HFFc6 (cell line): ENCODE data around the gene KCNQ1. TPM values are rescaled to one million over a fixed set of nuclear protein-coding genes. Genes with fewer than 3 reads are reported as not detected.

ENCODE experiments used
- DNase-seq: peaks from one replicate; pipeline ENCODE4 v3.0.0-alpha.2; 2018
- H3K27ac Mint-ChIP-seq: 2 replicates; pipeline ENCODE4 v1.8.0; 2020; ENCODE audit warnings: mild to moderate bottlenecking, mixed read lengths
- H3K27me3 Mint-ChIP-seq: 2 replicates; pipeline ENCODE4 v1.8.0; 2021; ENCODE audit warnings: mild to moderate bottlenecking, moderate library complexity, mixed read lengths; ENCODE audit not compliant: insufficient read depth
- H3K36me3 Mint-ChIP-seq: 2 replicates; pipeline ENCODE4 v1.8.0; 2021; ENCODE audit warnings: low read depth, mixed read lengths
- H3K4me1 Mint-ChIP-seq: 2 replicates; pipeline ENCODE4 v1.8.0; 2020; ENCODE audit warnings: low read depth, mixed read lengths
- H3K4me3 Mint-ChIP-seq: 2 replicates; pipeline ENCODE4 v1.8.0; 2020; ENCODE audit warnings: mild to moderate bottlenecking, moderate library complexity, mixed read lengths
- H3K9me3 Mint-ChIP-seq: 2 replicates; pipeline ENCODE4 v1.8.0; 2020; ENCODE audit warnings: mild to moderate bottlenecking, mixed read lengths
- CTCF ChIP-seq: fragments of 200-600 bp; sonication (generic); IDR thresholded peaks from 2 replicates; pipeline ENCODE4 v1.5.0; 2021; ENCODE audit warnings: antibody characterized with exemption, mild to moderate bottlenecking
- total RNA-seq, 6 experiments: library from RNA; stranded (reverse); fragmentation: NEBNext Ultra II Directional; extraction: Animal tissue kit (Norgen Biotek cat#: 25700); gene quantifications; 2 replicates in 1 of 6; 3 replicates in 5 of 6; pipeline ENCODE4 v1.2.3, GENCODE V29; 2021

KCNQ1 gene
- total RNA-seq, 6 experiments from 2014 or later: not detected

GRCh38 chr11:2434506-2435255 lies 10.1 kb upstream of the KCNQ1 start:
- no peak overlapping the region for H3K4me3 Mint-ChIP-seq
- H3K36me3 Mint-ChIP-seq: no peaks in the 10 kb centered on the region
- H3K9me3 Mint-ChIP-seq: no peaks in the 10 kb centered on the region
- no peak overlapping the region for H3K27ac Mint-ChIP-seq
- peaks cover 7% of the 10 kb centered on the region for H3K27me3 Mint-ChIP-seq
- DNase-seq: no peak
- no peaks in the 10 kb centered on the region for H3K4me1 Mint-ChIP-seq
- TF ChIP-seq CTCF: no peak

- Mint-ChIP-seq H3K27ac (no peak overlapping the region), H3K4me1 (no peaks in the 10 kb centered on the region), H3K4me3 (no peak overlapping the region), H3K36me3 (no peaks in the 10 kb centered on the region), H3K9me3 (no peaks in the 10 kb centered on the region), H3K27me3 (peaks cover 7% of the 10 kb centered on the region)
- no peak for DNase-seq
- no peak for TF ChIP-seq CTCF
These were observed 9.4 kb upstream of the KCNQ1 start for GRCh38 chr11:2435288-2436012.

GRCh38 chr11:2436013-2436520 lies 8.7 kb upstream of the KCNQ1 start:
- no peaks in the 10 kb centered on the region for H3K36me3 Mint-ChIP-seq
- H3K27me3 Mint-ChIP-seq: peaks cover 10% of the 10 kb centered on the region
- H3K9me3 Mint-ChIP-seq: no peaks in the 10 kb centered on the region
- DNase-seq: no peak
- no peak overlapping the region for H3K27ac Mint-ChIP-seq
- H3K4me1 Mint-ChIP-seq: no peaks in the 10 kb centered on the region
- TF ChIP-seq CTCF: no peak
- H3K4me3 Mint-ChIP-seq: no peak overlapping the region

- DNase-seq: no peak
- no peak for TF ChIP-seq CTCF
- H3K36me3 Mint-ChIP-seq: no peaks in the 10 kb centered on the region
These were observed 8.2 kb upstream of the KCNQ1 start for GRCh38 chr11:2436521-2437031.

GRCh38 chr11:2437516-2437915 lies 7.3 kb upstream of the KCNQ1 start:
- no peaks in the 10 kb centered on the region for H3K36me3 Mint-ChIP-seq
- no peaks in the 10 kb centered on the region for H3K9me3 Mint-ChIP-seq
- H3K27ac Mint-ChIP-seq: no peak overlapping the region
- no peak for TF ChIP-seq CTCF
- DNase-seq: no peak
- H3K4me1 Mint-ChIP-seq: no peaks in the 10 kb centered on the region
- no peak overlapping the region for H3K4me3 Mint-ChIP-seq
- peaks cover 10% of the 10 kb centered on the region for H3K27me3 Mint-ChIP-seq

More at GRCh38 chr11:2436521-2437031, 8.2 kb upstream of the KCNQ1 start:
- Mint-ChIP-seq H3K4me3 (no peak overlapping the region), H3K27ac (no peak overlapping the region), H3K27me3 (peaks cover 8% of the 10 kb centered on the region), H3K4me1 (no peaks in the 10 kb centered on the region), H3K9me3 (no peaks in the 10 kb centered on the region)
